Calu3 (cell line): Measurements from ENCODE around the gene PSMG3. TPM values are rescaled to one million over a fixed set of nuclear protein-coding genes. Genes with fewer than 3 reads are reported as not detected.

Experiments used
- BruUV-seq: library from RNA; stranded (reverse); fragments of 400-500 nt; replicated peaks from 2 replicates; lab custom pipeline; 2021; lab: Mats Ljungman, UMichigan
- CTCF ChIA-PET: fragments of 300-600 bp; sonication (Branson Sonifier 250); formaldehyde crosslinking; loops from one replicate; lab custom pipeline; 2022; ENCODE audit warnings: antibody characterized with exemption; lab: Charles Lee
- DNase-seq: peaks from one replicate; pipeline ENCODE4 v3.0.0; 2022
- H3K27ac Mint-ChIP-seq: one replicate; pipeline ENCODE4 v1.8.0; 2022; ENCODE audit warnings: mixed read lengths; ENCODE audit not compliant: unreplicated experiment
- H3K27me3 Mint-ChIP-seq: one replicate; pipeline ENCODE4 v1.8.0; 2022; ENCODE audit warnings: mixed read lengths; ENCODE audit not compliant: unreplicated experiment
- H3K36me3 Mint-ChIP-seq: one replicate; pipeline ENCODE4 v1.8.0; 2022; ENCODE audit warnings: mild to moderate bottlenecking, moderate library complexity, mixed read lengths; ENCODE audit not compliant: insufficient read depth, unreplicated experiment
- H3K4me1 Mint-ChIP-seq: one replicate; pipeline ENCODE4 v1.8.0; 2022; ENCODE audit warnings: mild to moderate bottlenecking, low read depth, mixed read lengths; ENCODE audit not compliant: unreplicated experiment
- H3K4me3 Mint-ChIP-seq: one replicate; pipeline ENCODE4 v1.8.0; 2022; ENCODE audit warnings: mild to moderate bottlenecking, low read depth, moderate library complexity, mixed read lengths; ENCODE audit not compliant: unreplicated experiment
- H3K9me3 Mint-ChIP-seq: one replicate; pipeline ENCODE4 v1.8.0; 2022; ENCODE audit warnings: low read depth, mixed read lengths; ENCODE audit not compliant: unreplicated experiment
- intact Hi-C: fragments of 100-400 bp; cut with micrococcal nuclease; formaldehyde crosslinking; loops from one replicate; pipeline ENCODE4 v1.10.0; 2022; ENCODE audit not compliant: unreplicated experiment
- total RNA-seq: library from RNA; stranded (reverse); gene quantifications from 2 replicates; pipeline ENCODE4 v1.2.3, GENCODE V29; 2022
- TF ChIP-seq, protein P1 (sequence below): fragments of 200-600 bp; IDR thresholded peaks from one replicate; pipeline ENCODE4 v1.8.0; 2022; ENCODE audit warnings: antibody characterized with exemption; ENCODE audit not compliant: unreplicated experiment

The PSMG3 gene
- total RNA-seq, 1 experiment from 2014 or later, result 64.0 TPM

DNA sequence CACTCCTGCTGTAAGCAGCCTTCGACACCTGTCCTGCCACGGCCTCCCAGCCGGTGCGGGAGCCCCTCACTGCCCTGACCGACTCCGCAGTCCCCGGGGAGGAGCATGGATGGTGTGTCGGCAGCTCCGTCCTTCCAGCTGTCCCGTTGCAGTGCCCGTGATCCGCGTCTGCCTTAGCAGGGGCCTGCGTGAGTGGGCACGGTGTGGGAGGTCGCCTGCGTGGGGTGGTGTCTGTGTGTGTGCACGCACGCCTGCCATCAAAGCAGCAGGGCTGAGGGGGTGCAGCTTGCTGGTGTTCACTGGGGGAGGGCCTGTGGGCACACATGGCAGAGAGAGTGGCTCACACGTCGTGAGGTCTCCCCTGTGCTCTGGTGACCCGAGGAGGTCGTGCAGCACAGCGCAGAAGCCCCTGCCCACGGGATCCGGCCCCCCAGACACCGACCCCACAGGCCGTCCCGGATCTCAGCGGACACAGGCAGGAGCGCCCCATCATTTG is 29.0 kb downstream of the PSMG3 start:
- intact Hi-C loops, result no loop called here

DNA sequence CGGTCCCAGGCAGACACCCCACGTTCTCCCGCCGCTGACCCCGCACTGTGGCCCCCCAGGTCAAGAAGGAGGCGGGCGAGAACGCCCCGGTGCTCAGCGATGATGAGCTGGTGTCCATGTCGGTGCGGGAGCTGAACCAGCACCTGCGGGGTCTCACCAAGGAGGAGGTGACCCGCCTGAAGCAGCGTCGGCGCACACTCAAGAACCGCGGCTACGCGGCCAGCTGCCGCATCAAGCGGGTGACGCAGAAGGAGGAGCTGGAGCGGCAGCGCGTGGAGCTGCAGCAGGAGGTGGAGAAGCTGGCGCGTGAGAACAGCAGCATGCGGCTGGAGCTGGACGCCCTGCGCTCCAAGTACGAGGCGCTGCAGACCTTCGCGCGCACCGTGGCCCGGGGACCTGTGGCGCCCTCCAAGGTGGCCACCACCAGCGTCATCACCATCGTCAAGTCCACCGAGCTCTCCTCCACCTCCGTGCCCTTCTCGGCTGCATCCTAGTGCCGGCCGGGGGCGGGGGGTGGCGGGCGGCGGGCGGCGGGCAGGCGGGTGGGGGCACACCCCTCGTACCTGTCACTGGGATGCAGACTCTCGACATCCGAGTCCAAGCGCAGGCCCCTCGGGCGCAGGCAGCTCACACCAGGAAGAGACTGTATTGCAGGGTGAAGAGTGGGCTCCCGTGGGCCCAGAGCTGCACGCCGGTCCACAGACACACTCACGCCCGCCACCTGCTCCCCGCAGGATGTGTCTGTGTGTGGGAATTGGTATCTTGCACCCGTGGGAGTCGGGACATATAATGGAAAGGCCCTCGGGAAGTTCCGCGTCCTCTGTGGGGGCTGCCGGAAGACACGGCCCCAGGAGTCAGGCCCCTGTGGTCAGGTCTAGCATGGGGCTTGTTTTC is 29.7 kb downstream of the PSMG3 start:
- no peak for DNase-seq
- Mint-ChIP-seq H3K36me3 (peaks cover 100% of the 10 kb centered on the region), H3K4me1 (peaks cover 32% of the 10 kb centered on the region), H3K27me3 (no peaks in the 10 kb centered on the region), H3K9me3 (no peaks in the 10 kb centered on the region), H3K4me3 (peak overlapping the region; percentile 85), H3K27ac (peak overlapping the region; percentile 98)
- BruUV-seq, result no TSS peak
- intact Hi-C loops, result no loop called here
- TF ChIP-seq, protein P1, sequence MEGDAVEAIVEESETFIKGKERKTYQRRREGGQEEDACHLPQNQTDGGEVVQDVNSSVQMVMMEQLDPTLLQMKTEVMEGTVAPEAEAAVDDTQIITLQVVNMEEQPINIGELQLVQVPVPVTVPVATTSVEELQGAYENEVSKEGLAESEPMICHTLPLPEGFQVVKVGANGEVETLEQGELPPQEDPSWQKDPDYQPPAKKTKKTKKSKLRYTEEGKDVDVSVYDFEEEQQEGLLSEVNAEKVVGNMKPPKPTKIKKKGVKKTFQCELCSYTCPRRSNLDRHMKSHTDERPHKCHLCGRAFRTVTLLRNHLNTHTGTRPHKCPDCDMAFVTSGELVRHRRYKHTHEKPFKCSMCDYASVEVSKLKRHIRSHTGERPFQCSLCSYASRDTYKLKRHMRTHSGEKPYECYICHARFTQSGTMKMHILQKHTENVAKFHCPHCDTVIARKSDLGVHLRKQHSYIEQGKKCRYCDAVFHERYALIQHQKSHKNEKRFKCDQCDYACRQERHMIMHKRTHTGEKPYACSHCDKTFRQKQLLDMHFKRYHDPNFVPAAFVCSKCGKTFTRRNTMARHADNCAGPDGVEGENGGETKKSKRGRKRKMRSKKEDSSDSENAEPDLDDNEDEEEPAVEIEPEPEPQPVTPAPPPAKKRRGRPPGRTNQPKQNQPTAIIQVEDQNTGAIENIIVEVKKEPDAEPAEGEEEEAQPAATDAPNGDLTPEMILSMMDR, result no peak
- CTCF ChIA-PET, result interaction anchor here (2.4 kb wide), 1 partner anchor 16 kb away, joined by 9 read pairs; the partner anchor contains the start of gene TMEM184A

More for the DNA sequence above, 29.0 kb downstream of the PSMG3 start:
- TF ChIP-seq, protein P1, result no peak
- no peaks in the 10 kb centered on the region for H3K27me3 Mint-ChIP-seq
- peak overlapping the region; percentile 21 for H3K4me3 Mint-ChIP-seq
- CTCF ChIA-PET, result interaction anchor here (0.6 to 0.7 kb wide), 2 partner anchors 37 to 105 kb away, joined by 3 to 9 read pairs; partner anchors contain the start of gene INTS1
- no peaks in the 10 kb centered on the region for H3K9me3 Mint-ChIP-seq
- H3K36me3 Mint-ChIP-seq, result peaks cover 100% of the 10 kb centered on the region
- DNase-seq, result no peak
- H3K4me1 Mint-ChIP-seq, result peaks cover 35% of the 10 kb centered on the region
- peak overlapping the region; percentile 98 for H3K27ac Mint-ChIP-seq
- BruUV-seq, result no TSS peak

DNA sequence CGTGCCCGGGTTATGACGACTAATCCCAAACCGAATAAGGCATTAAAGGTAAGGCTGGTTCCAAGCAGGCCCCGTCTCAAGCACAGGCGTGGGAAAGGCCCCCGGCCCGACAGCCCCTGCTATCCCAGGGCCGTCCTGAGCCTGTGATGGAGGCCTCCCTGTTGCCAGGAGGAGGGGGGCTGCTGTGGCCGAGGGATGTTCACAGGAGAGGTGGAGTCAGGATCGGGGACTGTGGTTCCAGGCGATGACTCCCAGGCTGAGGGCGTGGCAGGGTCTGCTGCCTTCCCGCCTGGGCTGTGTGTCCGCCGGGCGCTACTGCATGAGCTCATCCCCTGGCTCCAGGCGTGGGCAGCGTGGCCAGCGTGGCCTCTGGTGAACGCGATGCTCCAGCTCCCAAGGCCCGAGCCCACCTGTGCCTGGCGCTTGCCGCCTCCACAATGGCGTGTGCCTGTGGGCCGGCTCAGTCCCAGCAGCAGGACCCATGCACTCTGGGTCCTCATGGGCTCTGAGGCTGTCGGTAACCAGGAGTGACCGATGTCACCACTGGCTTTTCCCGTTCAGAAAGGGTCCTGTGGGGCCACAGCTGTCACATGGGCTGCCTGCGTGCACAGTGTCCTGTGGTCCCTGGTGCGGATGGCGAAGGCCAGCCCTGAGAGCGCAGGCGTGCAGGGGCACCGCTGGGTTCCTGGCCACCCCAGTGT is 30.5 kb downstream of the PSMG3 start:
- Mint-ChIP-seq H3K36me3 (peaks cover 100% of the 10 kb centered on the region), H3K9me3 (no peaks in the 10 kb centered on the region), H3K4me1 (peaks cover 38% of the 10 kb centered on the region), H3K27me3 (no peaks in the 10 kb centered on the region), H3K27ac (peak overlapping the region; percentile 98), H3K4me3 (peak overlapping the region; percentile 85)
- TF ChIP-seq, protein P1, result no peak
- no peak for DNase-seq
- intact Hi-C loops, result no loop called here
- no TSS peak for BruUV-seq
- CTCF ChIA-PET, result interaction anchor here (2.4 kb wide), 1 partner anchor 17 kb away, joined by 9 read pairs; the partner anchor contains the start of gene TMEM184A

DNA sequence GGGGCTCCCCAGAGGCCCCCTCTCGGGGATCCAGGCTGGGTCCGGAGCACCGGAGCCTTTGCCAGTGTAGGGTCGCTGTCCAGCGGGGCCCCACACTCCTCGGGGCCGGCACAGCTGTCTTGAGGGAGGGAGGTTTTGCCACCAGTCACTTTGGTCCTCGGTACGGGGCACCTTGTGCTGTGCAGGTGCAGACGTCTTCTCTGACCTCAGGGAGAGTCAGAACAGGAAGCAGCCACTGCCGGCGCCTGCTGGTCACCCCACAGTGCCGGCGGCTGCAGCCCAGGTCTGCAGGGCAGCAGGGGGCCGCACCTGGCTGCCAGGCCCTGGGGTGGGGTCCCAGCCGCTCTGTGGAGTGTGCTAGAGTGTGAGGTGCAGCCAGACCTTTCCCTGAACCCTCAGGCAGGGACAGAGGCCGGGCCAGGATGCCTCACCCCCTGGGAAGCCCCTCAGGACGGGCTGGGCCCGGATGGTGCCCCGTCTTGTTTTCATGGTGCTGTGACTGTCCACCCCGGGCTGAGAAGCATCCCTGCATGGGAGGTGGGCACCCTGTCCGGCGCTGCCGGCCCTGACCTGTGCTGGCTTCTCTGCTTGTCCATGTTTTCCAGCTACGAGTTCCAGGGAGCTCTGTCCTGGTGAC is 31.2 kb downstream of the PSMG3 start:
- intact Hi-C loops, result no loop called here
- peak overlapping the region; percentile 85 for H3K4me3 Mint-ChIP-seq
- H3K4me1 Mint-ChIP-seq, result peaks cover 45% of the 10 kb centered on the region
- H3K27me3 Mint-ChIP-seq, result no peaks in the 10 kb centered on the region
- DNase-seq, result peak; percentile 62
- CTCF ChIA-PET, result interaction anchor here (2.4 kb wide), 1 partner anchor 17 kb away, joined by 9 read pairs; the partner anchor contains the start of gene TMEM184A
- no TSS peak for BruUV-seq
- no peaks in the 10 kb centered on the region for H3K9me3 Mint-ChIP-seq
- TF ChIP-seq, protein P1, result no peak
- peak overlapping the region; percentile 98 for H3K27ac Mint-ChIP-seq
- H3K36me3 Mint-ChIP-seq, result peaks cover 100% of the 10 kb centered on the region
